HEK293T (cell line): ENCODE results near the gene PGS1.

Source experiments
- CTCF ChIA-PET: fragments of 350-600 bp; formaldehyde crosslinking; extraction: SDS; loops from one replicate; lab custom pipeline; 2021; ENCODE audit warnings: antibody characterized with exemption, inconsistent platforms; lab: Yijun Ruan, JAX
- POLR2A ChIA-PET: fragments of 350-600 bp; formaldehyde crosslinking; extraction: SDS; loops from one replicate; lab custom pipeline; 2020; ENCODE audit warnings: antibody characterized with exemption, inconsistent platforms; lab: Yijun Ruan, JAX
- DNase-seq: peaks from one replicate; pipeline ENCODE4 v3.0.0; 2012; ENCODE audit warnings: mixed read lengths; ENCODE audit errors: extremely low spot score
- ARNT ChIP-seq: fragments of 450-650 bp; IDR thresholded peaks from 2 replicates; pipeline ENCODE4 v1.6.1; 2017; ENCODE audit warnings: mild to moderate bottlenecking
- BHLHE40 ChIP-seq: fragments of 450-650 bp; IDR thresholded peaks from 2 replicates; pipeline ENCODE4 v1.6.1; 2016; ENCODE audit warnings: mild to moderate bottlenecking, moderate library complexity, borderline replicate concordance
- CTBP1 ChIP-seq: fragments of 450-650 bp; IDR thresholded peaks from 2 replicates; pipeline ENCODE4 v1.6.1; 2016; ENCODE audit warnings: borderline replicate concordance
- ELF4 ChIP-seq: fragments of 450-650 bp; IDR thresholded peaks from 2 replicates; pipeline ENCODE4 v1.6.1; 2017; ENCODE audit warnings: antibody characterized with exemption
- FOXA1 ChIP-seq: fragments of 450-650 bp; IDR thresholded peaks from 2 replicates; pipeline ENCODE4 v1.6.1; 2016; ENCODE audit warnings: mild to moderate bottlenecking
- FOXK2 ChIP-seq: fragments of 450-650 bp; IDR thresholded peaks from 2 replicates; pipeline ENCODE4 v1.6.1; 2016; ENCODE audit warnings: mild to moderate bottlenecking
- FOXM1 ChIP-seq: fragments of 450-650 bp; IDR thresholded peaks from 2 replicates; pipeline ENCODE4 v1.6.1; 2017; ENCODE audit warnings: mild to moderate bottlenecking, borderline replicate concordance
- HDGF ChIP-seq: fragments of 450-650 bp; IDR thresholded peaks from 2 replicates; pipeline ENCODE4 v1.6.1; 2017; ENCODE audit warnings: antibody characterized with exemption, borderline replicate concordance
- L3MBTL2 ChIP-seq: fragments of 450-650 bp; conservative IDR thresholded peaks from 2 replicates; pipeline ENCODE4 v1.6.1; 2016; ENCODE audit warnings: mild to moderate bottlenecking
- LEF1 ChIP-seq: fragments of 450-650 bp; IDR thresholded peaks from 2 replicates; pipeline ENCODE4 v1.6.1; 2017; ENCODE audit warnings: mild to moderate bottlenecking, borderline replicate concordance
- NFRKB ChIP-seq: fragments of 450-650 bp; IDR thresholded peaks from 2 replicates; pipeline ENCODE4 v1.6.1; 2016; ENCODE audit warnings: mild to moderate bottlenecking, moderate library complexity
- SP1 ChIP-seq: fragments of 450-650 bp; IDR thresholded peaks from 2 replicates; pipeline ENCODE4 v1.6.1; 2017
- SUZ12 ChIP-seq: fragments of 450-650 bp; IDR thresholded peaks from 2 replicates; pipeline ENCODE4 v1.6.1; 2016; ENCODE audit warnings: mild to moderate bottlenecking
- TARDBP ChIP-seq: fragments of 450-650 bp; IDR thresholded peaks from 2 replicates; pipeline ENCODE4 v1.6.1; 2016
- ZNF384 ChIP-seq: fragments of 450-650 bp; IDR thresholded peaks from 2 replicates; pipeline ENCODE4 v1.6.1; 2016
- TF ChIP-seq, protein P1 (sequence below): fragments of 450-650 bp; IDR thresholded peaks from 2 replicates; pipeline ENCODE4 v1.6.1; 2016

PGS1 gene

DNA sequence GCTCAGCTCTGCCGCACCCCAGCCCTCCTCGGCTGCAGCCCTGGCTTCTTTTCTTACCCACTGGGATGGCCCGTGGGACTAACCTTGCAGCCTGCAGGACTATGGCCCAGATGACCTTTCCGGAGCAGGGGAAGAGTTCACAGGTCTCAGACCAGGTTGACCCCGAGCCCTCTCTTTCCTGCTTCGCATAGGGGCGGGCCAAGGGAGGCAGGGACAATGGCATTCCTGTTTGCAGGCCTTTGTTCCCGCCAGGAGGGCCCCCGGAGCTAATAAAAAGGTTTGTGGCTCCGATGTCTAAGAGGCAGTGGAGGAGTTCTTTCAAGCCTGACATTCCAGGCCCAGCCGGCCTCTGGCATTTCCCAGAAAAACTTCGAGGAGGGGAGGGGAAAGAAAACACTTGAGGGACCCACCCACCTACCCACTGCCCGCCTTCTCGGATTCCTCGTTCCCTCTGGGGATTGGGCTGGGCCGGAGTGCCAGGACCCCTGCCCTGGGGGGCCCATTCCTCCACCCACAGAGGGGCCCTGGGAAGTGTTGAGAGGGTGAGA, 12.8 kb upstream of the PGS1 start:
- ChIA-PET CTCF (interaction anchor here (0.6 kb wide), 1 partner anchor 19 kb away, joined by 3 read pairs; no protein-coding TSS in a partner anchor), POLR2A (interaction anchor here (0.8 to 0.9 kb wide), 2 partner anchors 13 to 53 kb away, joined by 3 to 5 read pairs; partner anchors contain the start of gene PGS1)
- DNase-seq: no peak
- TF ChIP-seq, protein P1, sequence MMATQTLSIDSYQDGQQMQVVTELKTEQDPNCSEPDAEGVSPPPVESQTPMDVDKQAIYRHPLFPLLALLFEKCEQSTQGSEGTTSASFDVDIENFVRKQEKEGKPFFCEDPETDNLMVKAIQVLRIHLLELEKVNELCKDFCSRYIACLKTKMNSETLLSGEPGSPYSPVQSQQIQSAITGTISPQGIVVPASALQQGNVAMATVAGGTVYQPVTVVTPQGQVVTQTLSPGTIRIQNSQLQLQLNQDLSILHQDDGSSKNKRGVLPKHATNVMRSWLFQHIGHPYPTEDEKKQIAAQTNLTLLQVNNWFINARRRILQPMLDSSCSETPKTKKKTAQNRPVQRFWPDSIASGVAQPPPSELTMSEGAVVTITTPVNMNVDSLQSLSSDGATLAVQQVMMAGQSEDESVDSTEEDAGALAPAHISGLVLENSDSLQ: no peak
- TF ChIP-seq HDGF: no peak
- TF ChIP-seq NFRKB: no peak
- TF ChIP-seq FOXA1: no peak
- no peak for TF ChIP-seq BHLHE40
- no peak for TF ChIP-seq ARNT
- no peak for TF ChIP-seq TARDBP
- no peak for TF ChIP-seq L3MBTL2
- TF ChIP-seq LEF1: no peak
- no peak for TF ChIP-seq FOXK2
- TF ChIP-seq SP1: no peak
- no peak for TF ChIP-seq CTBP1
- TF ChIP-seq FOXM1: no peak

DNA sequence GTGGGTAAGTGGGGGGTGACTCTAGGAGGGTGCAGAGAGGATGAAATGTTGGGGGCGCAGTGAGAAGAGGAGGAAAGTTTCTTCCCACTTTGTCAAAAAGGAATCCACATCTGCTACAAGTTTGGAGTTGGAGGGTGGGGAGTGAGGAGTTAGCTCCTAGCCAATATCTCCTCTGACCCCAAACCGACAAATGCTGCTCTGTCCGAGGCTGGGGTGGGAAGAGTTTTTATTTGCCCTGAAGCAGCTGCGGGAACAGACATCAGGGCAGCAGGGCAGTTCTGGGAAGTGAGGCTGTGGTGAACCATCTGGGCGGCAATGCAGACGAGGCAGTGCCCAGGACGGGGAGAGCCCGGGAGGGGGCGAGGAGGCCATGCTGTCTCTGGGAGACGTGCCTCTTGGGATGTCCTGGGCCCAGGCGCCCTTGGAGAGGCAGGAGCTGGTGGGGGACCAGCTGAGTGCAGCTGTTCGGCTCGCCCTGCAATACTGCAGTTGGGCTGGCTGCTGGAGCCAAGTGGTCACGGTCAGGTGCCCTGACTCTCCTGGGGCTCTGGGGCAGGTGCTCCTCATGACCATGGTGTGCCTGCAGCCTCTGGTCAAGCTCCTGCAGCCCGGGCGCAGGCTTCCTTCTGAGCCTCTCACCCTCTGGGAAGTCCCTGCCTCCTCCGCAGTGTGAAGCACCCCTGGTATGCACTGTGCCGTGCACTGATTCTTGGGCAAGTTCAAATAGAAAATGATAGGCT, 12.2 kb upstream of the PGS1 start:
- POLR2A ChIA-PET: no interaction called here
- CTCF ChIA-PET: interaction anchor here (0.6 kb wide), 1 partner anchor 19 kb away, joined by 3 read pairs; no protein-coding TSS in a partner anchor
- DNase-seq: no peak
- TF ChIP-seq FOXK2: no peak
- no peak for TF ChIP-seq HDGF
- no peak for TF ChIP-seq ARNT
- TF ChIP-seq TARDBP: no peak
- no peak for TF ChIP-seq L3MBTL2
- TF ChIP-seq BHLHE40: no peak
- TF ChIP-seq LEF1: no peak
- TF ChIP-seq, protein P1: no peak

DNA sequence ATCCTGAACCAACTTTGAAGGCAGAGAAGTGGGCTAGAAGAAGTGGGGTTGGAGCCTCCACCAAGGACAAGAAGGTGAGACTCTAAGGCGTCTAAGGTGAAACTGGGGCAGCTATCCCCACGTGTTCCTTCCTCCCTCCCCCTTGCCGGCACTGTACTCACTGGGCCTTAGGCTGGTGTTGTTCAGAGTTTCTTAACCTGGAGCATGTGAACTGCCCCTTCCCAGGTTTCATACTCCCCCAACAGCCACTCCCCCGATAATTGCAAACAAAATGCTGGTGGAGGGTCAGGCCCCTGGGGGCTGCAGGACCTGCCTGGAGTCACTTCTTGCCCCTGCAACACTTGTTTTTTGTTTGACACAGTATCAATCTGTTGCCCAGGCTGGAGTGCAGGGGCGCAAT, 11.3 kb upstream of the PGS1 start:
- TF ChIP-seq NFRKB (no peak), L3MBTL2 (no peak), FOXA1 (no peak), FOXM1 (no peak)
- POLR2A ChIA-PET: interaction anchor here (2.7 kb wide), 1 partner anchor 11 kb away, joined by 10 read pairs; the partner anchor contains the start of gene PGS1
- CTCF ChIA-PET: no interaction called here
- no peak for DNase-seq

DNA sequence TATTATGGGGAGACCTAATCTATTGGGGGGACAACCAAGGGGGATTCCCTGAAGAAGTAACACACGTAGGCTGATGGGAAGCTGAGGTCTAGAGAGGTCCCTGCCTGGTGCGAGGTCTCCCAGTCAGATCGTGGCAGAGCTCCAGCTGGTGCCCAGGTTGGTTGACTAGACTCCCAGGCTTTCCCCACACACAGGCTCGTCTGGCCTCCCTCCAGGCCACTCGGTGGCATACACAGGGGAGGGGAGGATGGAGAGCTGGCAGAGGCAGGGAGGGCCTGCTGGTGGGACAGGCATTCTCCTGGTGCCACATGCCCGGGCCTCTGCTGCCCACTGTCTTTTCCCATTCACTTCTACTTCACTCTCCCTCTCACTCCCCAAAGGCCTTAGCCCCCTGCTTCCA, 10.1 kb upstream of the PGS1 start:
- ChIA-PET POLR2A (interaction anchor here (1.2 to 2.7 kb wide), 2 partner anchors 8 to 10 kb away, joined by 4 to 10 read pairs; partner anchors contain the start of gene PGS1), CTCF (no interaction called here)
- TF ChIP-seq BHLHE40: no peak
- TF ChIP-seq SUZ12: no peak
- TF ChIP-seq ZNF384: no peak
- no peak for TF ChIP-seq FOXA1
- TF ChIP-seq ARNT: no peak
- TF ChIP-seq FOXM1: no peak
- no peak for TF ChIP-seq HDGF
- TF ChIP-seq FOXK2: no peak
- TF ChIP-seq L3MBTL2: no peak
- TF ChIP-seq ELF4: no peak
- TF ChIP-seq NFRKB: no peak
- TF ChIP-seq LEF1: no peak
- no peak for DNase-seq

DNA sequence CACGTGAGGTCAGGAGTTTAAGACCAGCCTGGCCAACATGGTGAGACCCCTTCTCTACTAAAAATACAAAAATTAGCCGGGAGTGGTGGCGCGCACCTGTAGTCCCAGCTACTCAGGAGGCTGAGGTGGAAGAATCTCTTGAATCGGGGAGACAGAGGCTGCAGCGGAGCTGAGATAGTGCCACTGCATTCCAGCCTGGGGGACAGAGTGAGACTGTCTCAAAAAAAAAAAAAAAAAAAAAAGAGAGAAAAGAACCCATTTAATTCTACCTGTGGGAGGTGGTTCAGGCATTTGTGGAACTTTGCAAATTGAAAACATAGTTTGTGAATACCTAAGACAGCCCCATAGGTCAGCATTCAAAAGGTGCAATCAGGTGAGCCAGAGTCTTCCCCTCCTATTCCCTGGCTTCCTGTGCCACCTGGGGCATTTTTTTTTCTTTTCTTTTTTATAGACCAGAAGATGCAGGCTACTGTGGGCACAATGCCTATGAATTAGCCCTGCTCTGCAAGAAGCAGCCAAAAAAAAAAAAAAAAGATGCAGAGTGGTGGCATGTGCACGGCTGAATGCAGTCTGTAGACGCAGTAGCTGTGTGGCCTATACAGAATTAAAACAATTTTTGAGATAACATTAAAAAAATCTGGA, 9.5 kb upstream of the PGS1 start:
- DNase-seq: no peak
- ChIA-PET POLR2A (interaction anchor here (2.7 kb wide), 1 partner anchor 10 kb away, joined by 10 read pairs; the partner anchor contains the start of gene PGS1), CTCF (no interaction called here)
- no peak for TF ChIP-seq ZNF384
- no peak for TF ChIP-seq FOXA1
- TF ChIP-seq, protein P1: no peak
- no peak for TF ChIP-seq ELF4
- no peak for TF ChIP-seq ARNT
- no peak for TF ChIP-seq FOXM1
- no peak for TF ChIP-seq LEF1

DNA sequence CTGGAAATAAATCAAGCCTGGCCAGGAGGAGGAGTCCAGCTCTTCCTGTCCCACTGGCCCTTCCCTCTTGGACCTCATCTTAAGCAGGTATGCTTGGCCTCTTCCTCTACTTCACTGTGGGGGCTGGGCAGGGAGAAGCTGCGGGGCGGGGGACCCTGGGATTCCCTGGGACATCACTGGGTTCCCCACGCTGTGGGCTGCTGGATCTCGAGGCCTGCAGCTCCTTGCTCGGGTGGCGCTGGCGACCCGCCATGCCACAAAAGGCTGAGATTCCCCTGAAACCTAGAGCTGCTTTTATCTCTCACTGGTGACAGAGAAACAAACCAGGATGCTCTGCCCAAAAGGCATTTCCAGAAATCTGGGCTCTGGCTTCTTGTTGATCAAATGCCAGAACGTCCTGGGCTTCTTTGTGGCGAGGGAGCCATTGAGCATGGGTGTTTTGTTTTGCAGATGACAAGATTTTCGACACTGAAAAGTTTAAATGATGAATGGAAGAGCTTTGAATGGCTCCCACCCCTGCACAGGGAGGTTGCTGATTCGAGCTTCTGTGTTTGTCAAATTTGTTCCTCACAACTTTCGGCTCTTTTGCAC, 8.6 kb upstream of the PGS1 start:
- TF ChIP-seq FOXA1 (no peak), ZNF384 (no peak), CTBP1 (no peak), FOXM1 (no peak), HDGF (no peak), BHLHE40 (no peak), L3MBTL2 (no peak), ARNT (no peak), SP1 (no peak), ELF4 (no peak), LEF1 (no peak), TARDBP (no peak)
- ChIA-PET CTCF (no interaction called here), POLR2A (interaction anchor here (0.8 to 2.7 kb wide), 2 partner anchors 9 kb away, joined by 4 to 10 read pairs; partner anchors contain the start of gene PGS1)
- no peak for DNase-seq
